HL-60 (cell line): ENCODE measurements around the gene LHX2.

ENCODE experiments used
- DNase-seq, 2 experiments: peaks; one replicate each; pipeline ENCODE4 v3.0.0-alpha.2; 2010 to 2020; ENCODE audit warnings: low read depth in 1 of 2, low spot score in 1 of 2
- H3K27ac ChIP-seq: fragments of 250-450 bp; sonication (Bioruptor Pico); replicated peaks from 2 replicates; pipeline ENCODE4 v1.5.1; 2020; ENCODE audit warnings: mild to moderate bottlenecking, moderate library complexity
- H3K27me3 ChIP-seq: fragments of 250-450 bp; sonication (Bioruptor Pico); 2 replicates; pipeline ENCODE4 v1.5.1; 2021; ENCODE audit warnings: mild to moderate bottlenecking, moderate library complexity; ENCODE audit not compliant: insufficient read depth, poor library complexity, severe bottlenecking
- H3K4me3 ChIP-seq: replicated peaks from 2 replicates; pipeline ENCODE4 v1.5.1; 2011; ENCODE audit warnings: mild to moderate bottlenecking, control low read depth, low read length; ENCODE audit not compliant: insufficient read depth
- GABPA ChIP-seq: IDR thresholded peaks from 2 replicates; pipeline ENCODE4 v1.6.1; 2012; ENCODE audit warnings: low read depth
- POLR2AphosphoS5 ChIP-seq: IDR thresholded peaks from 2 replicates; pipeline ENCODE4 v1.6.1; 2012; ENCODE audit warnings: low read depth
- SPI1 ChIP-seq: IDR thresholded peaks from 2 replicates; pipeline ENCODE4 v1.6.1; 2012; ENCODE audit warnings: low read depth, mild to moderate bottlenecking, borderline replicate concordance
- TF ChIP-seq, protein P1 (sequence below): IDR thresholded peaks from one replicate; pipeline ENCODE4 v1.5.1; 2011; ENCODE audit warnings: low read length, control low read depth, inconsistent platforms; ENCODE audit not compliant: insufficient read depth
- TF ChIP-seq, protein P2 (sequence below): IDR thresholded peaks from 2 replicates; pipeline ENCODE4 v1.6.1; 2012; ENCODE audit warnings: low read depth; ENCODE audit not compliant: insufficient replicate concordance

The LHX2 gene

DNA sequence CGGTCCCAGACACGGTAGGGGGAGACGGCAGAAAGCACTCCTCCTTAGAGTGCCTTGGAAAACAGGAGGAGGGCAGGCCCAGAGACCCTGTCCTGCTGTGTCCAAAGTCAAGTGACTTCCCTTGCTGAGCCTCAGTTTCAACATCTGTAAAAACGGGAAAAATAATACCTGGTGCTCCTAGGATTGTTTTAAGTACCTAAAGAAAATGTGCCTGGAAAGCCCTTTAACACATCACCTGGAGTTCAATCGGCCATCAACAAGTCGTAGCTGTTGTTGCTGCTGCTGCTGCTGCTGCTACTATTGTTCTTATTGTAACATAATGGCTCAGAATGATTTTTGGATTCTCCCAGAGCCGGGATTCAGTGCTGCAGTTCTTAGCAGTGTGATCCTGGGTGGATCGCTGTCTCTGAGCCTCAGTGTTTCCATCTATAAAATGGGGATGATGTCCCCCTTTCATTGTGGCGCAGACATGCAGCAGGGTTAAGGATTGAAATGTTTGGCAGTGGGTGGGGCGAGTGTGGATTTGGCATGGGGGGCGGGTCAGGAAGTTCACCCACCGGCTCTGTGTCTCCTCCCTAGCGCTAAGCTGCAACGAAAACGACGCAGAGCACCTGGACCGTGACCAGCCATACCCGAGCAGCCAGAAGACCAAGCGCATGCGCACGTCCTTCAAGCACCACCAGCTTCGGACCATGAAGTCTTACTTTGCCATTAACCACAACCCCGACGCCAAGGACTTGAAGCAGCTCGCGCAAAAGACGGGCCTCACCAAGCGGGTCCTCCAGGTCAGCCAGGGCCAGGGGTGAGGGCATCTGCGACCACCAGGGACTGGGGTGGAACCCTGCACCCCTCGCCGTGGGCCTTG lies 9.2 kb downstream of the LHX2 start:
- TF ChIP-seq, protein P1, sequence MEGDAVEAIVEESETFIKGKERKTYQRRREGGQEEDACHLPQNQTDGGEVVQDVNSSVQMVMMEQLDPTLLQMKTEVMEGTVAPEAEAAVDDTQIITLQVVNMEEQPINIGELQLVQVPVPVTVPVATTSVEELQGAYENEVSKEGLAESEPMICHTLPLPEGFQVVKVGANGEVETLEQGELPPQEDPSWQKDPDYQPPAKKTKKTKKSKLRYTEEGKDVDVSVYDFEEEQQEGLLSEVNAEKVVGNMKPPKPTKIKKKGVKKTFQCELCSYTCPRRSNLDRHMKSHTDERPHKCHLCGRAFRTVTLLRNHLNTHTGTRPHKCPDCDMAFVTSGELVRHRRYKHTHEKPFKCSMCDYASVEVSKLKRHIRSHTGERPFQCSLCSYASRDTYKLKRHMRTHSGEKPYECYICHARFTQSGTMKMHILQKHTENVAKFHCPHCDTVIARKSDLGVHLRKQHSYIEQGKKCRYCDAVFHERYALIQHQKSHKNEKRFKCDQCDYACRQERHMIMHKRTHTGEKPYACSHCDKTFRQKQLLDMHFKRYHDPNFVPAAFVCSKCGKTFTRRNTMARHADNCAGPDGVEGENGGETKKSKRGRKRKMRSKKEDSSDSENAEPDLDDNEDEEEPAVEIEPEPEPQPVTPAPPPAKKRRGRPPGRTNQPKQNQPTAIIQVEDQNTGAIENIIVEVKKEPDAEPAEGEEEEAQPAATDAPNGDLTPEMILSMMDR: no peak
- TF ChIP-seq, protein P2, sequence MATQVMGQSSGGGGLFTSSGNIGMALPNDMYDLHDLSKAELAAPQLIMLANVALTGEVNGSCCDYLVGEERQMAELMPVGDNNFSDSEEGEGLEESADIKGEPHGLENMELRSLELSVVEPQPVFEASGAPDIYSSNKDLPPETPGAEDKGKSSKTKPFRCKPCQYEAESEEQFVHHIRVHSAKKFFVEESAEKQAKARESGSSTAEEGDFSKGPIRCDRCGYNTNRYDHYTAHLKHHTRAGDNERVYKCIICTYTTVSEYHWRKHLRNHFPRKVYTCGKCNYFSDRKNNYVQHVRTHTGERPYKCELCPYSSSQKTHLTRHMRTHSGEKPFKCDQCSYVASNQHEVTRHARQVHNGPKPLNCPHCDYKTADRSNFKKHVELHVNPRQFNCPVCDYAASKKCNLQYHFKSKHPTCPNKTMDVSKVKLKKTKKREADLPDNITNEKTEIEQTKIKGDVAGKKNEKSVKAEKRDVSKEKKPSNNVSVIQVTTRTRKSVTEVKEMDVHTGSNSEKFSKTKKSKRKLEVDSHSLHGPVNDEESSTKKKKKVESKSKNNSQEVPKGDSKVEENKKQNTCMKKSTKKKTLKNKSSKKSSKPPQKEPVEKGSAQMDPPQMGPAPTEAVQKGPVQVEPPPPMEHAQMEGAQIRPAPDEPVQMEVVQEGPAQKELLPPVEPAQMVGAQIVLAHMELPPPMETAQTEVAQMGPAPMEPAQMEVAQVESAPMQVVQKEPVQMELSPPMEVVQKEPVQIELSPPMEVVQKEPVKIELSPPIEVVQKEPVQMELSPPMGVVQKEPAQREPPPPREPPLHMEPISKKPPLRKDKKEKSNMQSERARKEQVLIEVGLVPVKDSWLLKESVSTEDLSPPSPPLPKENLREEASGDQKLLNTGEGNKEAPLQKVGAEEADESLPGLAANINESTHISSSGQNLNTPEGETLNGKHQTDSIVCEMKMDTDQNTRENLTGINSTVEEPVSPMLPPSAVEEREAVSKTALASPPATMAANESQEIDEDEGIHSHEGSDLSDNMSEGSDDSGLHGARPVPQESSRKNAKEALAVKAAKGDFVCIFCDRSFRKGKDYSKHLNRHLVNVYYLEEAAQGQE: no peak
- TF ChIP-seq SPI1: no peak
- TF ChIP-seq GABPA: no peak
- no peak for TF ChIP-seq POLR2AphosphoS5
- Histone ChIP-seq H3K4me3 (no peak overlapping the region), H3K27ac (no peak overlapping the region), H3K27me3 (peaks cover 79% of the 10 kb centered on the region)
- no peak for DNase-seq

DNA sequence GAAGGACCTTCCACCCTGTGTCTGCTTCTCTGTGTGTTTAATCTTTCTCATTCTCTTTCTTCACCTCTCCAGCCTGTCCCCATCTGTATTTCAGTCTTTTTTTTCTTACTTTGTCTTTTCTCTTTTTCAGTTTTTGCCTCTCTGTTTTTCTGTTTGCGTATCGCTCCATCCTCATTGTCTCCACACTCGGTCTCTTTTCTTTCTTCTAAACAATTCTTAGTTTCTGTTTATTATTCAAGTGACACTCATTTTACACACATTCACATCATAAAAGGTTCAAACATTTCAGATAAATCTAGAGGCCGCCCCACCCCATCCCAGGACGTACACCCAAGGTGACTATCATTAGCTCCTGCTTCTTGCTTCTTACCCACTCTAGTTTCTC lies 9.8 kb downstream of the LHX2 start:
- DNase-seq: no peak
- no peak overlapping the region for H3K4me3 ChIP-seq
- no peak overlapping the region for H3K27ac ChIP-seq
- H3K27me3 ChIP-seq: peaks cover 73% of the 10 kb centered on the region
- TF ChIP-seq, protein P1: no peak
- no peak for TF ChIP-seq POLR2AphosphoS5
- TF ChIP-seq, protein P2: no peak
- TF ChIP-seq SPI1: no peak
- TF ChIP-seq GABPA: no peak

DNA sequence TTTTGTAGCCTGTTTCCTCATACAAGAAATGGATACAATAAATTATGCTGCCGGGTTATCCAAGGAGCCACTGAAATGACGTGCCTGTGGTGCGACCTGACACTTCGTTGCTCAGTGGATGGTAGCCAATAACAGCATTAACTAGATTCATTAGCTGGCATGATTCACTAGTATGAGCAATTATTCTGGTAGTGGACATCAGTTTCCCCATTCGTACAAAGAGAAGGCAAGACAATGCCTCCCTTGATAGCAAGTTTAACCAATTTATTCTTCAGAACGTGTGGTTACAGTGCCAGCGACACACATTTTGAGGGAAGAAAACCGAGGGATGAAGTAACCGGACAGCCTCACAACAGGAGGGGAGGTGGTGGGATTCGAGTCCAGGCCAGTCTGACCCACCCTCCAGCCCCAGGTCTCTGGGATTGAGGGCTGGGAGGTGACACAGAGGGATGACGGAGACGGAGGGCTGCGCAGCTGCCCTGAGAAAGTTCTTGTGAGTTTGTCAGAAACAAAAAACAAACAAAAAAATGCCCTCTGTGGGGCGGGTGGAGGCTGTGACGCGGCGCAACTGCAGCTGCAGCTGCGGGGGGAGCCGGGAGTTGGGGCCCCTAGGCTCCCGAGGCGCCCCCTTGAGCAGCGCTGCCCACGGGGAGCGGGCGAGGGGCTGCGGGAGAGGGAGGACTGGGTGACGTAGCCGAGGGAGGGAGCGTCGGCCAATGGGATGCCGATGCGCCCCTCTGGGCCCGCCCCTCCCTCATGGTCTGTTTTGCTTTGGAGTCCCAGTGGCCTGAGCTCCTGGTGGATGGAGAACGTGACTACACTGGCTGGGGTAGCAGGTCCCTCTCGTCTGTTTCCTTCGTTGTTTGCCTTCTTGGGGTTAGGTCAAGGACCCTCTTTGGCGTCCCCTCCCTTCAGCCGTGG lies 10.9 kb downstream of the LHX2 start:
- Histone ChIP-seq H3K4me3 (no peak overlapping the region), H3K27me3 (peaks cover 66% of the 10 kb centered on the region), H3K27ac (no peak overlapping the region)
- TF ChIP-seq SPI1: no peak
- no peak for DNase-seq

DNA sequence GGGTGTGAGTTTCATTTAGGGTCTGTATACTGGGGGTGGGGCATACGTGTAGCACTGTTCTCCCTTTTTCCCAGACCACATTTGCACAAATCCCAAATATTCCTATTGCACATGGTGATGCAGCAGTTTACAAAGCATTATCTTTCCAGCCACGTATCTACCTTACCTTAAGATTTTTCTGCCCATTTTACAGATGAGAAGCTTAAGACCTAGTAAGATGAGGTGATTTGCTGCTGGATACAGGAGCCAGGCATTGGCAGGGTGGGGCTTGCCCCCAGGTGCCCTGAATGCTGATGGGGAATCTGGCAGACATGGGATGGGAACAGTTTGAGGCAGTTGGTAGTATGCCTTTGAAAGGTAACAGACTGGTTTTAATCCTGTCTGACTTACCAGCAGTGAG lies 12.5 kb downstream of the LHX2 start:
- DNase-seq: no peak
- peaks cover 64% of the 10 kb centered on the region for H3K27me3 ChIP-seq
- TF ChIP-seq POLR2AphosphoS5 (no peak), SPI1 (no peak)
- TF ChIP-seq, protein P1: no peak
- TF ChIP-seq, protein P2: no peak
- H3K4me3 ChIP-seq: no peak overlapping the region
- H3K27ac ChIP-seq: no peak overlapping the region
